Dendritic cell treated with granulocyte-macrophage colony-stimulating factor and Interleukin-4, amounts not matched to agents 40 ng/mL and 50 ng/mL, for 4 days (primary cell): ENCODE measurements around the gene GSS.

Experiments used
- H3K27ac Mint-ChIP-seq: one replicate; pipeline ENCODE4 v1.8.0; 2022; ENCODE audit warnings: mild to moderate bottlenecking, mixed read lengths
- H3K27me3 Mint-ChIP-seq: one replicate; pipeline ENCODE4 v1.8.0; 2022; ENCODE audit warnings: mild to moderate bottlenecking, mixed read lengths
- H3K36me3 Mint-ChIP-seq: one replicate; pipeline ENCODE4 v1.8.0; 2022; ENCODE audit warnings: low read depth, mixed read lengths
- H3K4me1 Mint-ChIP-seq: one replicate; pipeline ENCODE4 v1.8.0; 2022; ENCODE audit warnings: low read depth, mixed read lengths
- H3K4me3 Mint-ChIP-seq: one replicate; pipeline ENCODE4 v1.8.0; 2022; ENCODE audit warnings: mild to moderate bottlenecking, moderate library complexity, mixed read lengths
- H3K9me3 Mint-ChIP-seq: one replicate; pipeline ENCODE4 v1.8.0; 2022; ENCODE audit warnings: mixed read lengths
- intact Hi-C: fragments of 100-400 bp; cut with micrococcal nuclease; formaldehyde crosslinking; loops from one replicate; pipeline ENCODE4 v1.15.0; 2022

GSS gene

DNA sequence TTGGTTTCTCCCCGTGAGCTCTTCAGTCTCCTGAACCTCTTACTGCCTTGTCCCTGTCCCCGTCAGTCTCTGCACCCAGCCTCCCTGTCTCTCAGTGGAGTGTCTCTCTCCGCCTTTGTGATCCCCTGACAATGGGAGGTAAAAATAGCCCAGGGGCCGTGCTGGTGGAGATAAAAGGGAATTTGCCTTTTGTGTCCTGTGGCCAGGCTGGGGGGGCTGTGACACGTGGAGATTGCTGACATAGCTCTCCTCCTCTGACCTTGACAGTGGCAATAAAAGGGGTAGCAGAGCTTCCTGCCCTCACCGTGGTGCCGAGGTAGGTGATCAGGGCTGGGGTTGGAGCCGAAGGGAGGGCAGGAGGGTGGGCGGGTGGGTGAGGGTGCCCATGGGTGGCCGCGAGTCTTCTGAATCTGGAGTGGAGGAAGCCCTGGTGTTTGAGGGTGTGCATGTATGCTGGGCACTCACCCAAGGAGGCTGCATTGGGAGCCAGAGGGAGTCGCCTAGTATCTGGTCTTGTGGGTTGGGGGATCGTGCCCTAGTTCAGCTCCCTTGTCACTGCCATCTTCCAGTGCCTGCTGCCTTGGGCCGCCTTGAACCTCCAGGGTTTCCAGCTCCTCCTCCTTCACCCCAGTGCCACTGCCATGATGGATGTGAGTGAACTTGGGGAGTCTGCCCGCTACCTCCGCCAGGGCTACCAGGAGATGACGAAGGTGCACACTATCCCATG is 21.9 kb upstream of the GSS start:
- Mint-ChIP-seq H3K36me3 (no peaks in the 10 kb centered on the region), H3K4me3 (no peak overlapping the region), H3K4me1 (no peaks in the 10 kb centered on the region), H3K9me3 (no peaks in the 10 kb centered on the region), H3K27ac (no peak overlapping the region), H3K27me3 (peaks cover 1% of the 10 kb centered on the region)
- intact Hi-C loops = no loop called here

DNA sequence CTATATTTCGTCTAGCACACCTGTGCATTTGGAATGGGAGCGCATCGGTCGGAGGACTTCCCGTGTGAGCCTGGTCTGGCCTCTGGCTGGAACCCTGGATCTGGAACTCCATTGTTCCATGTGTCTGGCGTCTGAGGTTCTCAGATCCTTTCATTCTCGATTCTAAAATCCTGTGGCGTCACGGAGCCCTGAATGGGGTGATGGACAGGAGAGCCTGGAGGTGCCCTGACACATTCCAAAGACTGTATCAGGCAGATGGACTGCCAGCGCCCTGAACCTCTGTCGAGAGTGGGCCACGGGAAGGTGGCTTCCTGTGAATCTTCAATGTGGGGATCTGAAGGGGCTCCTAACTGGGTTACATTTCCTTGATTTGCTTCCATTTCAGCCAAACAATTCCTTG is 20.7 kb upstream of the GSS start:
- Mint-ChIP-seq H3K4me1 (no peaks in the 10 kb centered on the region), H3K36me3 (no peaks in the 10 kb centered on the region), H3K27ac (no peak overlapping the region), H3K4me3 (no peak overlapping the region), H3K9me3 (no peaks in the 10 kb centered on the region), H3K27me3 (peaks cover 1% of the 10 kb centered on the region)
- intact Hi-C loops = no loop called here

DNA sequence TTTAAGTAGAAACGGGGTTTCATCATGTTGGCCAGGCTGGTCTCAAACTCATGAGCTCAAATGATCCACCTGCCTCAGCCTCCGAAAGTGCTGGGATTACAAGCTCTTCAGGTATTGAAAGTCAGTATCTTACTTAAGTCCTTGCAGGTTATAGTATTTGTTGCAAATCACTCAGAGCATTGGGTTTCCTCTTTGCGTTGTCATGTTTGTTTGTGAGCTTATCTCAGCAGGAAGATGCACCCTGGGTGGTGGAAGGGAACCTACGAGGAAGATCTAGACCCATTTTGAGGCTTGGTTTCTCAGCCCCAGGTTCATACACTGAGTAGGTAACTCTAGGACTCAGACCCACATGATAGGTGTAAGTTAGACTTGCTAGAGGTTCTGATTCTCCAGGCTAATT is 18.6 kb upstream of the GSS start:
- intact Hi-C loops = no loop called here

DNA sequence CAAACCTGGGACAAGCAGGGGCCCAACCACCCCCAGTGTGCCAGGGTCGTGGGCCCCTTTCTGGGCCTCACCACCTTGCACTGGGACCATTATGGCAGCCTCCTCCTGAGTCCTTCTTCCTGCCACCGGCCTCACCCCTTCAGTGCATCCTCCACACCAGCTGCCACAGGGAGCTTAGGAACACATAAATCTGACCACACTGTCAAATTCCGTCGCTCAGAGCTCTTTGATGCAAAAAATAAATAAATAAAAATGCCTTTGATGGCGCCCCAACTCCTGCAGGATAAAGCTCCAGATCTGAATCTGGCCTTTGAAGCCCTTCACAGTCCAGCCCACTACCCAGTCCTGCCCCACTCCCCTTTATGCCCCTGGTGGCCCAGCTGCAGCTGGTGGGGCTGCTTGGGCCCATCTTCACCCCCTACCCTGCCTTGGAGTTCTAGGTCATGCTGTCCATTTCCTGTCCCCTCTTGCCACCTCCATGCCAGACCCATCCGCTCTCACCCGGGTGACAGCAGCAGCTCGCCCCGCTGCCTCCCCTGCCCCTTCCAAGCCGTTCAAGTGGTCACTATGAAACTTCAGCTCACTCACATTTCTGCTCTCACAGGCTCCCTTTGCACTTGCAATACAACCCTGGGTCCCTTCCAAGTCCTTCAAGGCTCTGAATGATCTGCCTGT is 16.1 kb upstream of the GSS start:
- H3K4me1 Mint-ChIP-seq = no peaks in the 10 kb centered on the region
- intact Hi-C loops = no loop called here
- no peaks in the 10 kb centered on the region for H3K9me3 Mint-ChIP-seq
- H3K27ac Mint-ChIP-seq = no peak overlapping the region
- H3K4me3 Mint-ChIP-seq = no peak overlapping the region
- H3K36me3 Mint-ChIP-seq = no peaks in the 10 kb centered on the region
- peaks cover 1% of the 10 kb centered on the region for H3K27me3 Mint-ChIP-seq

More for the DNA sequence above, 18.6 kb upstream of the GSS start:
- H3K4me3 Mint-ChIP-seq = no peak overlapping the region
- no peaks in the 10 kb centered on the region for H3K9me3 Mint-ChIP-seq
- H3K36me3 Mint-ChIP-seq = no peaks in the 10 kb centered on the region
- peaks cover 1% of the 10 kb centered on the region for H3K27me3 Mint-ChIP-seq
- no peaks in the 10 kb centered on the region for H3K4me1 Mint-ChIP-seq
- H3K27ac Mint-ChIP-seq = no peak overlapping the region

DNA sequence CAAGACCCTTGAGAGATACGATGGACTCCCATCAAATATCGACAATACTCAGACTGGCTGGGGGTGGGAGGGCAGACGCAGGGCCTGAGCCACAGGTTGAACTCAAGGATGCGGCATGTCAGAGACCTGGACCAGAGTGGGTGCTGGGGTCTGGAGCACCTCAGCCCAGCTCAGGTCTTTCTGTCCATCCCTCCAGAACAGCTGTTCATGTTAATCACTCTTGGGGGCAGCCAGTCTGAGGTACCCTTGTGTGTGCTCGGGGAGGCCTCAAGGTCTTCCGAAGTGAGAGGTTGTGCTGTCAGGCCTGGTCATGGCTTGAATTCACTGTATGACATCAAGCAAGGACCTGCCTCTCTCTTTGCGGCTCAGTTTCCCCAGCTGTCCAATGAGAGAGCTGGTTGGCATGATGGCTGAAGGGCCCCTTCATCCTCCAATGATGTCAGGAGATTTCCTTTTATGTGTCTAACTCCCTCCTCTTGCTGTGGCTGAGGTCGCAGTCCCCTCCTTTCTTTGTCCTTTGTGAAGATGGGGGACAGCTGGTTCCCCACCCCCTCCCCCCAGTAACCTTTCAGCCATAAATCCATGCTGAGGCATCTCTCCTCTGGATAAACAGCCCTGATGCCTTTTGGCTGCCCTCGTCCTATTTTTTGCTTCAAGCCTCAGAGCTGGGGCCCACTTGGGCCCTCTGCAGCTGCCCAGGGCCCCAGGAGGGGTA is 15.4 kb upstream of the GSS start:
- intact Hi-C loops = no loop called here
- H3K36me3 Mint-ChIP-seq = no peaks in the 10 kb centered on the region
- H3K4me1 Mint-ChIP-seq = no peaks in the 10 kb centered on the region
- H3K9me3 Mint-ChIP-seq = no peaks in the 10 kb centered on the region
- no peak overlapping the region for H3K4me3 Mint-ChIP-seq
- peaks cover 1% of the 10 kb centered on the region for H3K27me3 Mint-ChIP-seq
- no peak overlapping the region for H3K27ac Mint-ChIP-seq

DNA sequence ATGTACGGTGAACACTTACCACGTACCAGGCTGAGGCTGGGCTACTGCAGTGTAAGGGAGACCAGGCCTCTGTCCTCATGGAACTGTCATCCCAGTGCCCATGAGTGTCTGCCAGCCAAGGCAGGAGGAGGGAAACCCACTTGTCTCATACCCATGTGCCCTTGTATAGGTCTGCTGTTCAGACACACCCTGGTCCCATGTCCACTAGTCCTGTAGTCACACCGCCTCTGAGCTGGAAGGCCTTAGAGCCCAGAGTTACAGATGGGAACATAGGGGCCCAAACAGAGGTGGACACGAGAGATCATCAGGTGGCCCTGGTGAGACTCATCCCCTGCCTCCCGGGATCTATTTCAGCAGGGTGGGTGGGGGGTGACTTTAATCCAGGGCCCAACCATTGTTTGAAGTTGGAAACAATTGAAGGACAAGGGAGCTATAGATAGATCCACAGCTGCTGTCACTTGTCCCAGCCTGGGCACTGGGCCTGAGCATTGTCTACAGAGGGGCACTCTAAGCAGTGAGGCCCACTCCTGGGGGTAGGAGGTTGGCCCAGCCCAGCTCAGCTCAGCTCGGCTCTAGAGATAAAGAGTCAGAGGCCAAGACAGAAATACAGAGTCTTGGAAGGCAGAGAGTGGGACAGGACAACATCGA is 14.7 kb upstream of the GSS start:
- Mint-ChIP-seq H3K9me3 (no peaks in the 10 kb centered on the region), H3K4me1 (no peaks in the 10 kb centered on the region), H3K36me3 (no peaks in the 10 kb centered on the region), H3K27ac (no peak overlapping the region), H3K4me3 (no peak overlapping the region), H3K27me3 (peaks cover 1% of the 10 kb centered on the region)
- intact Hi-C loops = no loop called here

DNA sequence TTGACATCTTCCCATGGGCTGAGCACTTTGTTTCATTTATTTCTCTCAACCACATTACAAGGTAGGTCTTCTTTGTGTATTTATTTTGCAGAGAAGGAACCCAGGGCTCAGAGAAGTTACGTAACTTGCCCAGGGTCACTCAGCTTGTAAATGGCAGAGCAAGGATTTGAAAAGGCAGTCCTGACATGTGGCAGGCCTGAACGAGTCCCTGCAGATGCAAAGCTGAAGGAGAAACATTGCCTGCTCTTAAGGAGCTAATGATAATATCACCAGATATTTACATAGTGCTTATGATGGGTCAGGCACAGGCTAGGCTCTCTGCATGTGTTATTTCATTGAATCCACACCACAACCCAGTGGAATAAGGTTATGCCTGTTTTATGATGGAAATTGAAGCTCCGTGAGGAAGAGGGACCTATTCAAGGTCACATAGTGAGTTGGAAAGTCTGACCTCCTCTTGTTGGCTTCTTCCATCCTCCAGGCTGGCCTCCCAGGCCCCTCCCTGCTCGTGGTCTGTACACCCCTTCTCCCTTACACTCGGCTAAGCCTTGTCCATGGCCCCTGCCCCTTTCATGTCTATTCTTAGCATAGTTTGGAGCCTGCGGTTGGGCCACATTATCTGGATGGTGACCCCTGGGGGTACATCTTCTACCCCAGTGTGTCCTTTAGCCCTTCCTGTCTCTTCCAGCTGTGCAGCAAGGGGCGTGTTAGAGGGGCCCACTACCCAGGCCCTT is 12.6 kb upstream of the GSS start:
- intact Hi-C loops = no loop called here
- no peak overlapping the region for H3K27ac Mint-ChIP-seq
- no peak overlapping the region for H3K4me3 Mint-ChIP-seq
- no peaks in the 10 kb centered on the region for H3K4me1 Mint-ChIP-seq
- no peaks in the 10 kb centered on the region for H3K36me3 Mint-ChIP-seq
- no peaks in the 10 kb centered on the region for H3K9me3 Mint-ChIP-seq
- H3K27me3 Mint-ChIP-seq = no peaks in the 10 kb centered on the region

DNA sequence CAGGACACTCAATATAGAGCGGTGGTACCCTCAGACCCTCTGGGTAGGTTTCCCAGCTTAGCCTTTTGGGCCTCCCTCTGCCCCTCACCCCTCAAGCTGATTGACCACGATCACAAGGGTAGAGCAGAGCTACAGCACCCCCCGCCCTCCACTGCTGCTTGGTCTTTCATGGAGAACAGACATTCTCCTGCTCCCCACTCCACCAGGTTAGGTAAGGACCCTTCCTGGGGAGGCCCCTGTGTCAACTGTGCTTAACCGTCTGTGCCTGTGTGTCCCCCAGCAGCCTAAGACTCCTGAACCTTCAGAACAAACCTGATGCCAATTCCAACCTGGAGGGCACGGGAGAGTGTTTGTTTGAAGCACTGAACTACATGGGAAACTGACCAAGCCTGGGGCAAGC is 11.8 kb upstream of the GSS start:
- no peaks in the 10 kb centered on the region for H3K9me3 Mint-ChIP-seq
- no peaks in the 10 kb centered on the region for H3K36me3 Mint-ChIP-seq
- no peaks in the 10 kb centered on the region for H3K4me1 Mint-ChIP-seq
- no peak overlapping the region for H3K27ac Mint-ChIP-seq
- intact Hi-C loops = no loop called here
- no peaks in the 10 kb centered on the region for H3K27me3 Mint-ChIP-seq
- H3K4me3 Mint-ChIP-seq = no peak overlapping the region

DNA sequence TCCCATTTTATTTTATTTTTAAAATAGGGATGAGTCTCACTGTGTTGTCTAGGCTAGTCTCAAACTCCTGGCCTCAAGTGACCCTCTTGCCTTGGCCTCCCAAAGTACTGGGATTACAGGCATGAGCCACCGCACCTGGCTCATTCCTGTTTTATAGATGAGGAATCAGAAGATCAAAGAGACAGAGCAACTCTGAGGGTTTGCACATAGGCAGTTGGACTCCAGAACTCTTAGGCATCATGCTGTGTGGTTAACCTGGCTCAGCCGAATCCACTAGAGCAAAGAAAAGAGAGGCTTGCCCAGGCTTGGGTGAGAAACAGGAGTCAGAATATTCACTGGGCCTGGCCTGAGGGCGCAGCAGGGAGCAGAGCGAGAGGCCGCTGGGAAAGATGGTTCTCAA is 9.4 kb upstream of the GSS start:
- Mint-ChIP-seq H3K4me1 (peaks cover 7% of the 10 kb centered on the region), H3K27ac (no peak overlapping the region), H3K4me3 (no peak overlapping the region), H3K36me3 (no peaks in the 10 kb centered on the region), H3K9me3 (no peaks in the 10 kb centered on the region), H3K27me3 (no peaks in the 10 kb centered on the region)
- intact Hi-C loops = no loop called here

DNA sequence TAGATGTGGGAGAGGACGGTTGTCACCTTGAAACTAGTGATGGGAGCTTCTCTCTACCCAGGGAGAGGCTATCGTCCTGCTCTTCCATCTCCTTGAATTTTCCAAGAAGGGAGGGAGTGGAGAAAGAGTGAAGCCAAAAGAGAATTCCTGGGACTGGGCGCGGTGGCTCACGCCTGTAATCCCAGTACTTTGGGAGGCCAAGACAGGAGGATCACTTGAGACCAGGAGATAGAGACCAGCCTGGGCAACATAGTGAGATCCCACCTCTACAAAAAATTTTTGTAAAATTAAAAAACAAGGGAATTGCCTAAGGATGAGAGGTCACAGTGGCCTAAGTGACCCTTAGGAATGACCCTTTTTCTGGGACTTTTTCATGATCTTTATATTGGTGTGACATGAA is 8.9 kb upstream of the GSS start:
- no peak overlapping the region for H3K4me3 Mint-ChIP-seq
- H3K36me3 Mint-ChIP-seq = no peaks in the 10 kb centered on the region
- H3K27ac Mint-ChIP-seq = no peak overlapping the region
- no peaks in the 10 kb centered on the region for H3K9me3 Mint-ChIP-seq
- H3K4me1 Mint-ChIP-seq = peaks cover 7% of the 10 kb centered on the region
- intact Hi-C loops = loop anchor here (5.0 kb wide), 1 partner anchor 132 kb away; no protein-coding TSS in a partner anchor
- no peaks in the 10 kb centered on the region for H3K27me3 Mint-ChIP-seq

DNA sequence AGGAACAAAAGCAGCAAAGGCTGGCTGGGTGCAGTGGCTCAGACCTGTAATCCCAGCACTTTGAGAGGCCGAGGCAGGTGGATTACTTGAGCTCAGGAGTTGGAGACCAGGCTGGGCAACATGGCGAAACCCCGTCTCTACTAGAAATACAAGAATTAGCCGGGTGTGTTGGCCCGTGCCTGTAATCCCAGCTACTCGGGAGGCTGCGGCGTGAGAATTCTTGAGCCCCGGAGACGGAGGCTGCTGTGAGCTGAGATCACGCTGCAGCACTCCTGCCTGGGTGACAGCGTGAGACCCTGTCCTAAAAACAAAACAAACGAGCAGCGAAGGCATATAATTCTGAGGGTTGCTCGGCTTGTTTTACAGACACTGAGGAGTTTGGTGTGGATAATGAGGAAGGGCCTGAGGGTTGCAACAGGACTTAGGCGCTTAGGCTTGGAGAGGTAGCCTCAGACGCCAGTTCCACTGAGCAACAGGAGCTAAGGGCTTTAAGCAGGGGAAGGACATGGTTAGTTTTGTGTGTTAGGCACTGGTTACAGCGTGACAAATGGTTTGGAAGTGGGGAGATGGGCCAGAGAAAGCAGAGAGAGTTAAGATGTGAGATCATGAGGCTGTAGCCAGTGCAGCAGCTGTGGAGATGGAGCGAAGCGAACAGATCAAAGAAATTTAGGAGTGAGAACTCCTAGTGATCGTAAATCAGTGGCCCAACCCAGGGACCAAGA is 1.3 kb upstream of the GSS start:
- intact Hi-C loops = no loop called here
- Mint-ChIP-seq H3K4me3 (no peak overlapping the region), H3K9me3 (no peaks in the 10 kb centered on the region), H3K27ac (peak overlapping the region; percentile 96), H3K27me3 (no peaks in the 10 kb centered on the region), H3K36me3 (peaks cover 13% of the 10 kb centered on the region), H3K4me1 (peaks cover 27% of the 10 kb centered on the region)

DNA sequence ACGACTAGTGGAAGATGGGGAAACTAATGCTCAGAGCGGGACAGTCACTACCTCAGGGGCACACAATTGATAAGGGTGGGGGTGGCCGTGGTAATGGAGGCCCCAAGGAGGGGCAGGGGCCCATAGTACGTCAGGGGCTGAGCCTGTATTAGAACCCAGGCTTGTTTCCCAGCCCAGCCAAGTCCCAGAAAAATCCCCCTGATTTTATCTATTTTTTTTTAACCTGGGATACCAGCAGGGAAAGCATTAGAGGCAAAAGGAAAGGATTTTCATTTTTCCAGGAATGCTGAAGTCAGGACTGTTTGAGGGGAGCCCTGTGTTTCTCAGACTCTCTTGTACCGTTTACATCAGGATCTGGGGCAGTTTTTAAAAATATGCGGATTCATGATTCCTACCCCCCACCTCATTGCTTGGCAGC is 444 bp upstream of the GSS start:
- no peaks in the 10 kb centered on the region for H3K9me3 Mint-ChIP-seq
- peak overlapping the region; percentile 96 for H3K27ac Mint-ChIP-seq
- H3K4me1 Mint-ChIP-seq = peaks cover 27% of the 10 kb centered on the region
- no peaks in the 10 kb centered on the region for H3K27me3 Mint-ChIP-seq
- H3K4me3 Mint-ChIP-seq = peak overlapping the region; percentile 86
- peaks cover 20% of the 10 kb centered on the region for H3K36me3 Mint-ChIP-seq
- intact Hi-C loops = no loop called here

DNA sequence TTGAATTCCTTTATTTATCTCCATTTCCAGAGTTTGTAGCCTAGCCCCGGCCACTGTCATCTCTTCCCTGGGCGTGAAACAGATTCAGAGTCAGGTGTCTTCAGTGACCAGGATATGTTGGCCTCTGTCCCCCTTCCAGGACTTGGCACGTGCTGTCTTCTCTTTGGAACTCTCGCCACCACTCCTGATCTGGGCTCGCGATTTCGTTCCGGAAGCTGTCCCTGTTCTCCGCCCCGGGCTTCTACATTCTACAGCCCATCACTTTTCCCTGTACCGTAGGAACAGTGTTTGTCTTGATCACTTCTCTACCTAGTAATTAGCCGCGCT is 739 bp downstream of the GSS start:
- H3K4me1 Mint-ChIP-seq = peaks cover 20% of the 10 kb centered on the region
- H3K27me3 Mint-ChIP-seq = no peaks in the 10 kb centered on the region
- no peaks in the 10 kb centered on the region for H3K9me3 Mint-ChIP-seq
- peak overlapping the region; percentile 86 for H3K4me3 Mint-ChIP-seq
- H3K27ac Mint-ChIP-seq = peak overlapping the region; percentile 96
- peaks cover 28% of the 10 kb centered on the region for H3K36me3 Mint-ChIP-seq
- intact Hi-C loops = loop anchor here (1.0 kb wide), 1 partner anchor 81 kb away; no protein-coding TSS in a partner anchor
